Spleen (tissue), 11 donors: ENCODE data around the gene SWI5. TPM values are rescaled to one million over a fixed set of nuclear protein-coding genes. Genes with fewer than 3 reads are reported as not detected.
A peak's percentile ranks its signal among the peaks of the same experiment; 100 is the strongest.

Source experiments
- DNase-seq: peaks from one replicate; pipeline ENCODE4 v3.0.0-alpha.2; 2020
- H3K27ac ChIP-seq, 8 donors: fragments of 200-600 bp; sonication (generic) in 7 of 8; 1 replicate in 4 of 8; 2 replicates in 4 of 8; pipeline versions ENCODE4 v1.5.0 to v1.8.0; 2016 to 2021; ENCODE audit warnings: inconsistent platforms in 4 of 8, mild to moderate bottlenecking in 4 of 8, moderate library complexity in 1 of 8
- H3K27me3 ChIP-seq, 7 donors: fragments of 200-600 bp; sonication (generic) in 6 of 7; replicated peaks in 1 of 7; 1 replicate in 4 of 7; 2 replicates in 3 of 7; pipeline versions ENCODE4 v1.5.0 to v1.8.0; 2016 to 2021; ENCODE audit warnings: inconsistent platforms in 3 of 7, mild to moderate bottlenecking in 1 of 7
- H3K36me3 ChIP-seq, 6 donors: fragments of 200-600 bp; sonication (generic) in 5 of 6; 1 replicate in 4 of 6; 2 replicates in 2 of 6; pipeline versions ENCODE4 v1.5.0 to v1.8.0; 2016 to 2021; ENCODE audit warnings: inconsistent platforms in 2 of 6
- H3K4me1 ChIP-seq, 6 donors: fragments of 200-600 bp; sonication (generic) in 5 of 6; 1 replicate in 3 of 6; 2 replicates in 3 of 6; pipeline versions ENCODE4 v1.5.0 to v1.8.0; 2016 to 2021; ENCODE audit warnings: inconsistent platforms in 3 of 6
- H3K4me3 ChIP-seq, 8 donors: fragments of 200-600 bp; sonication (generic) in 7 of 8; 1 replicate in 4 of 8; 2 replicates in 4 of 8; pipeline versions ENCODE4 v1.5.0 to v1.8.0; 2016 to 2021; ENCODE audit warnings: inconsistent platforms in 4 of 8, mild to moderate bottlenecking in 4 of 8, moderate library complexity in 2 of 8
- H3K9me3 ChIP-seq, 8 donors: fragments of 200-600 bp; sonication (generic) in 7 of 8; 1 replicate in 4 of 8; 2 replicates in 4 of 8; pipeline versions ENCODE4 v1.5.0 to v1.8.0; 2016 to 2021; ENCODE audit warnings: inconsistent platforms in 4 of 8
- CTCF ChIP-seq, 11 experiments: fragments of 200-600 bp in 7 of 11; fragments of 450-650 bp in 4 of 11; sonication (generic) in 4 of 11; IDR thresholded peaks in 8 of 11; conservative IDR thresholded peaks in 3 of 11; 1 replicate in 7 of 11; 2 replicates in 4 of 11; pipeline versions ENCODE4 v1.4.0 to v1.8.0; 2016 to 2021; ENCODE audit warnings: antibody characterized with exemption in 11 of 11, inconsistent platforms in 4 of 11, mild to moderate bottlenecking in 1 of 11
- POLR2A ChIP-seq, 3 donors: fragments of 450-650 bp; IDR thresholded peaks; one replicate each; pipeline ENCODE4 v1.5.1; 2017; ENCODE audit warnings: antibody characterized with exemption in 3 of 3, mild to moderate bottlenecking in 1 of 3
- POLR2AphosphoS5 ChIP-seq, 3 donors: sonication (generic); formaldehyde crosslinking; IDR thresholded peaks; one replicate each; pipeline ENCODE4 v1.5.1; 2017; ENCODE audit warnings: antibody characterized with exemption in 3 of 3
- WGBS, 5 donors: extraction: QIAGEN DNeasy Blood & Tissue Kit in 3 of 5; methylation state at CpG; one replicate each; pipeline versions ENCODE4 v1.1.5 to v1.1.7; 2013 to 2018; 5-methylcytosine and 5-hydroxymethylcytosine counted together
- intact Hi-C: fragments of 100-400 bp; cut with DNase I; formaldehyde crosslinking; loops from one replicate; pipeline ENCODE4 v1.15.0; 2023; ENCODE audit warnings: low total_unique reads
- polyA plus RNA-seq, 3 donors: library from polyadenylated mRNA; stranded (reverse); fragments of 200-250 nt; gene quantifications; one replicate each; pipeline ENCODE4 v1.2.1, GENCODE V29; 2013
- total RNA-seq, 7 donors: library from RNA; depleted of rRNA in 3 of 7; stranded (reverse); fragments of >200 nt in 3 of 7; fragmentation: NEBNext Ultra II Directional in 4 of 7; extraction: Animal tissue kit (Norgen Biotek cat#: 25700) in 4 of 7; gene quantifications; one replicate each; pipeline versions ENCODE4 v1.1.0 to v1.2.1, GENCODE V29; 2016 to 2021
- donor health status: healthy with polysubstance abuse.
- donor health status: DM: no; HTN: no; CAD: no; lungs with moderate emphysema.
- donor health status: DM: no; HTN: no; CAD: no.
- donor health status: Bipolar disorder and iron deficiency.
- donor health status: healthy.
- donor health status: DM: no; HTN: no; CAD: no.
- donor health status: DM: yes; HTN: yes; CAD: no.

Gene SWI5
- total and polyA plus RNA-seq, 10 donors: 8.4 to 23.4 (median 15.3) TPM

- no peaks in the 10 kb centered on the region for H3K9me3 ChIP-seq
- no peaks in the 10 kb centered on the region for H3K27me3 ChIP-seq
- intact Hi-C loops: no loop called here
- H3K27ac ChIP-seq: peak overlapping the region in 1 of 8 donors; percentile 14
- 76 to 91% (median 84%) methylated on average over 10 of the region's 10 CpGs for WGBS, 5 donors
- H3K4me3 ChIP-seq: no peak overlapping the region
- no peak for DNase-seq
- peaks cover 0 to 7% (median 0%) of the 10 kb centered on the region in 6 donors for H3K4me1 ChIP-seq
- TF ChIP-seq CTCF (IDR thresholded peaks at IDR 0.05 in 8 of 11, conservative IDR thresholded peaks at IDR 0.05 in 3 of 11): no peak
- peak in 2 of 3 donors; percentile 53 to 69 for TF ChIP-seq POLR2AphosphoS5 (IDR thresholded peaks at IDR 0.05)
- TF ChIP-seq POLR2A (IDR thresholded peaks at IDR 0.05): no peak
- peaks cover 2 to 96% (median 57%) of the 10 kb centered on the region in 6 donors for H3K36me3 ChIP-seq
Observed at GRCh38 chr9:128310461-128310860, 34.4 kb downstream of the SWI5 start.

- no peaks in the 10 kb centered on the region for H3K27me3 ChIP-seq
- H3K4me3 ChIP-seq: no peak overlapping the region
- H3K27ac ChIP-seq: no peak overlapping the region
- H3K9me3 ChIP-seq: no peaks in the 10 kb centered on the region
- WGBS, 5 donors: 95 to 98% (median 96%) methylated on average over 4 of the region's 4 CpGs
- H3K36me3 ChIP-seq: peaks cover 2 to 100% (median 72%) of the 10 kb centered on the region in 6 donors
- intact Hi-C loops: no loop called here
- TF ChIP-seq CTCF (IDR thresholded peaks at IDR 0.05 in 8 of 11, conservative IDR thresholded peaks at IDR 0.05 in 3 of 11): no peak
- TF ChIP-seq POLR2AphosphoS5 (IDR thresholded peaks at IDR 0.05): no peak
- TF ChIP-seq POLR2A (IDR thresholded peaks at IDR 0.05): no peak
- DNase-seq: no peak
- peaks cover 0 to 7% (median 0%) of the 10 kb centered on the region in 6 donors for H3K4me1 ChIP-seq
Observed at GRCh38 chr9:128314697-128315096, 38.6 kb downstream of the SWI5 start.

- peaks cover 2 to 98% (median 57%) of the 10 kb centered on the region in 6 donors for H3K36me3 ChIP-seq
- TF ChIP-seq POLR2AphosphoS5 (IDR thresholded peaks at IDR 0.05) (no peak), CTCF (IDR thresholded peaks at IDR 0.05 in 8 of 11, conservative IDR thresholded peaks at IDR 0.05 in 3 of 11) (no peak), POLR2A (IDR thresholded peaks at IDR 0.05) (no peak)
- WGBS, 5 donors: 71 to 92% (median 79%) methylated on average over 9 of the region's 9 CpGs
- no peak overlapping the region for H3K27ac ChIP-seq
- intact Hi-C loops: no loop called here
- DNase-seq: no peak
- H3K9me3 ChIP-seq: no peaks in the 10 kb centered on the region
- H3K4me3 ChIP-seq: no peak overlapping the region
- peaks cover under 1 to 8% (median 5%) of the 10 kb centered on the region in 6 donors for H3K4me1 ChIP-seq
- H3K27me3 ChIP-seq: no peaks in the 10 kb centered on the region
Observed at GRCh38 chr9:128316421-128316820, 40.3 kb downstream of the SWI5 start.

- DNase-seq: no peak
- TF ChIP-seq CTCF (IDR thresholded peaks at IDR 0.05 in 8 of 11, conservative IDR thresholded peaks at IDR 0.05 in 3 of 11) (no peak), POLR2A (IDR thresholded peaks at IDR 0.05) (no peak), POLR2AphosphoS5 (IDR thresholded peaks at IDR 0.05) (no peak)
- Histone ChIP-seq H3K9me3 (no peaks in the 10 kb centered on the region), H3K27me3 (no peaks in the 10 kb centered on the region), H3K4me3 (no peak overlapping the region), H3K4me1 (peaks cover 6 to 14% (median 12%) of the 10 kb centered on the region in 6 donors), H3K27ac (no peak overlapping the region), H3K36me3 (peaks cover 2 to 86% (median 56%) of the 10 kb centered on the region in 6 donors)
- intact Hi-C loops: no loop called here
- WGBS, 5 donors: 66 to 93% (median 90%) methylated on average over 2 of the region's 2 CpGs
Observed at GRCh38 chr9:128317629-128318028, 41.6 kb downstream of the SWI5 start.
